GM19372 (cell line): ENCODE measurements around the gene PSG4.
"Not testable (repeated sequence)": the region's sequence is repeated elsewhere in the genome, so short reads cannot be mapped to it uniquely, and the experiment has no call there.

ENCODE experiments used
- ATAC-seq: cut with Tn5 transposase; IDR thresholded peaks from one replicate; pipeline ENCODE4 v1.9.1; 2021; ENCODE audit warnings: mild to moderate bottlenecking, low read depth, moderate library complexity; ENCODE audit not compliant: unreplicated experiment

PSG4 gene

GRCh38 chr19:43205471-43206105, at the start of gene PSG4:
TSS of gene PSG4 (minus strand) at chr19:43205638. CDS start at chr19:43205536, 102 bp downstream.
- ATAC-seq = not testable (repeated sequence)

- ATAC-seq = not testable (repeated sequence)
Measured at GRCh38 chr19:43251428-43251827, 46.0 kb upstream of the PSG4 start.

DNA sequence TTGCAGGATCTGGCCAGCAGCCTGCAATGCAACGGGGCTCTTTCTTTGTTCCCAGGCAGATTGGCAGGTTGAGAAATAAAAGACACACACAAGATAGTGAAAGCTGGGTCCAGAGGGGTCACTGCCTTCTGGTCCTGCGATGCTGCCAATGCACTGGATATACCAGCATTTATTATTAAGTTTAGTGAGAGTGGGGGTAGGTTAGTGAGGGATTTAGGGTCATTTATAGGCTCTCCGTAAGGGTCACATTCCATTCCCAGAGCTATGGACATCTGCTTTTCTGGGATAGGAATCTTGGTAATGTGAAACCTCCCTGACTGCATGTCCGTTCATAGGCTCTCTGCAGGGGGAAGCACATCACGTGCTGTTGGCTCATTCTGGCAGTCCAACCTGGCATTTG, 44.9 kb upstream of the PSG4 start:
- not testable (repeated sequence) for ATAC-seq

DNA sequence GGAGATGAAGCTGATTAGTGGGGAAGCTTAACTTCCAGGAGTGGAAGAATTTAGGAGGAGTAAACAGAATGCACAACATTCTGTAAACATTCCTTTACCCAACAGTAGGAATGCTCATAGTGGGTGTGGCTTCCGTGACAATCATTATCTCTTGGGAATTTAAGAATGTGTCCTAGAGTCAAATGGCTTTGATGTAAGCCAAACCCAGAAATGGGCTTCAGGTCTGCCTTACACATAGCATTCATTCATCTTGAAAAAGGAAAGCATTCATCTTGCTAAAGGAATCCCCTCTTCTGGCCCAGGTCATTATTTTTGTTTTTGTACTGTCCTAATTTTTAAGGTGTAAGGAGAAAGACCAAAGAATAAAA, 43.2 kb upstream of the PSG4 start:
- ATAC-seq = not testable (repeated sequence)

DNA sequence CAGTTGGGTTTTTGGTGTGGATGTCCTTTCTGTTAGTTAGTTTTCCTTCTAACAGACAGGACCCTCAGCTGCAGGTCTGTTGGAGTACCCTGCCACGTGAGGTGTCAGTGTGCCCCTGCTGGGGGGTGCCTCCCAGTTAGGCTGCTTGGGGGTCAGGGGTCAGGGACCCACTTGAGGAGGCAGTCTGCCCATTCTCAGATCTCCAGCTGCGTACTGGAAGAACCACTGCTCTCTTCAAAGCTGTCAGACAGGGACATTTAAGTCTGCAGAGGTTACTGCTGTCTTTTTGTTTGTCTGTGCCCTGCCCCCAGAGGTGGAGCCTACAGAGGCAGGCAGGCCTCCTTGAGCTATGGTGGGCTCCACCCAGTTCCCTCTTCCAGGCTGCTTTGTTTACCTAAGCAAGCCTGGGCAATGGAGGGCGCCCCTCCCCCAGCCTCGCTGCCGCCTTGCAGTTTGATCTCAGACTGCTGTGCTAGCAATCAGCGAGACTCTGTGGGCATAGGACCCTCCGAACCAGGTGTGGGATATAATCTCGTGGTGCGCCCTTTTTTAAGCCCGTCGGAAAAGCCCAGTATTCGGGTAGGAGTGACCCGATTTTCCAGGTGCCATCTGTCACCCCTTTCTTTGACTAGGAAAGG, 41.9 kb upstream of the PSG4 start:
- not testable (repeated sequence) for ATAC-seq

GRCh38 chr19:43245848-43246247, 40.4 kb upstream of the PSG4 start:
- not testable (repeated sequence) for ATAC-seq

DNA sequence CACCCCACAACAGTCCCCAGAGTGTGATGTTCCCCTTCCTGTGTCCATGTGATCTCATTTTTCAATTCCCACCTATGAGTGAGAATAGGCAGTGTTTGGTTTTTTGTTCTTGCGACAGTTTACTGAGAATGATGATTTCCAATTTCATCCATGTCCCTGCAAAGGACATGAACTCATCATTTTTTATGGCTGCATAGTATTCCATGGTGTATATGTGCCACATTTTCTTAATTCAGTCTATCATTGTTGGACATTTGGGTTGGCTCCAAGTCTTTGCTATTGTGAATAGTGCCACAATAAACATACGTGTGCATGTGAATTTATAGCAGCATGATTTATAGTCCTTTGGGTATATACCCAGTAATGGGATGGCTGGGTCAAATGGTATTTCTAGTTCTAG, 36.8 kb upstream of the PSG4 start:
- not testable (repeated sequence) for ATAC-seq

GRCh38 chr19:43238213-43238612, 32.8 kb upstream of the PSG4 start:
- not testable (repeated sequence) for ATAC-seq

DNA sequence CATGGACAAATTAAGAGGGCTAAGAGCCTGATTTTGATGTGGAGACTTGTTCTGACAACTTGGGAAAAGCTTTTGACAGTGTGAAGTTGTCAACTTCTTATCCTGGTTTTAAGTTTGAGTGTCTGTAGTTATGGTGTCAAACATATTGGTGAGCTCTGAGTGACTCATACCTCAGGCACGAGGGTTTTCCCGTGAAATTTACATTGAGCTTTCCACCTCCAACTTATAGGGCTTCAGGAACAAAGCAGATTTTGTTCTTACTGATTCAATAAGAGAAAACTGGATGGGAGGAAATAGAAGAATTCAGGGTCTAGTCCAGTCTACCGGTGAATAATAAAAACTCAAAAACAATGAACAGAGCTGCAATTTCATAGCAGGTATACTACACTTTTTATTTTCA, 30.2 kb upstream of the PSG4 start:
- not testable (repeated sequence) for ATAC-seq

- no peak for ATAC-seq
Measured at GRCh38 chr19:43229315-43229714, 23.9 kb upstream of the PSG4 start.

GRCh38 chr19:43228730-43229129, 23.3 kb upstream of the PSG4 start:
- ATAC-seq = not testable (repeated sequence)

DNA sequence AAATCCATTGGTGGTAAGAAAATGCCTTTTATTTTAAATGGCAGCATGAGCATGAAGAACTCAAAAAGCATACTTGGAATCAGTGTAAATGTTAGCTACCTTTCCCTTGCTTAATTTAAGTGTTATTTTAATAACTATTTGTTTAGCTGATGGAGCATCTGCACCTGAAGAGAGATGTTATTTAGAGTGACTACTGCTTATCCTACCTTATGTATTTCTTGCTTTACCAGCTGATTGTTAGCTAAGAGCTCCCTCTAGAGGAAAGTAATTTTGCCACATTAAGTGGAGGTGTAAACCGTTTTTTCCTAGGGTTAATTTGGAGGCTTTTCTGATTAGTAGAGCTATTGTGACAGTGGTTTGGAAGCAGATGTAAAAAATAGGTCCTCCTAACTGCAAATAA, 21.5 kb upstream of the PSG4 start:
- not testable (repeated sequence) for ATAC-seq

DNA sequence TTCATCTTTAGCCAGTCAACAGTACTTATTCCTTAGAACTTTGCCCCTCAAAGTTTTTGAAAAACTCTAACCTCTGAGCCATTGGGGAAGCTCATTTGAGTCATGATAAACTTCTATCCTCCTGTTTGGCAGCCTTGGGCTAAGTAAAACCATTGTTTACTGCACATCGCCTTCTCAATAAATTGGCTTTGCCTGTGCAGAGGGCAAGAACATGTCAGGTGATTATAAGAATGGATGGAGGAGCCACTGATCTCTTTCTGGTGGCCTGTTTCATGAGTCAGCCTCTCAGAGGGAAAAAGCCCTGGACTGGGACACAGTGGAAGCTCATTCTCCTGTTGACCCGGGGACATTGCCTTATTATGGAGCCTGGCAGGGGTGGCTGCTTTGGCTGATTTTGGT, 19.4 kb upstream of the PSG4 start:
- no peak for ATAC-seq

- not testable (repeated sequence) for ATAC-seq
Measured at GRCh38 chr19:43224201-43224854, 18.9 kb upstream of the PSG4 start.

- not testable (repeated sequence) for ATAC-seq
Measured at GRCh38 chr19:43221891-43222290, 16.5 kb upstream of the PSG4 start.

GRCh38 chr19:43219136-43219535, 13.7 kb upstream of the PSG4 start:
- ATAC-seq = not testable (repeated sequence)

DNA sequence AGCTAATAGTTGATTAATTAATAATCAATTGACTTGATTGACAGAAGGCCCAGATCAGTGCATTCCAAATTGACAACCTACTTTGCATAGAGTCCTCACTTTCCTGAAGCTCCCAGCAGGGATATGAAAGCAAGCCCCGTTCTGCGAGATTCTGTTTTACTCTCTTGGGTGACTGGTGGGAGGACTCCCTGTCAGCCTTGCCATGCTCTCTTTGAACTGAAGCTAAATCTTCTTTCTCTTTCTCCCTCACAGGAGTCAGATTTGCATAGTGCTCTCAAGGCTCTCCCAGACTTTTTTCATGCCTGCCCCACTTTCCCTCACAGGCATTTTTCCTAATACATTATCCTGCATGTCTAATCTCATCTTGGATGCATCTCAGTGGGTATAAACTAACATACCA, 10.4 kb upstream of the PSG4 start:
- not testable (repeated sequence) for ATAC-seq

- ATAC-seq = no peak
Measured at GRCh38 chr19:43207991-43208390, 2.6 kb upstream of the PSG4 start.

DNA sequence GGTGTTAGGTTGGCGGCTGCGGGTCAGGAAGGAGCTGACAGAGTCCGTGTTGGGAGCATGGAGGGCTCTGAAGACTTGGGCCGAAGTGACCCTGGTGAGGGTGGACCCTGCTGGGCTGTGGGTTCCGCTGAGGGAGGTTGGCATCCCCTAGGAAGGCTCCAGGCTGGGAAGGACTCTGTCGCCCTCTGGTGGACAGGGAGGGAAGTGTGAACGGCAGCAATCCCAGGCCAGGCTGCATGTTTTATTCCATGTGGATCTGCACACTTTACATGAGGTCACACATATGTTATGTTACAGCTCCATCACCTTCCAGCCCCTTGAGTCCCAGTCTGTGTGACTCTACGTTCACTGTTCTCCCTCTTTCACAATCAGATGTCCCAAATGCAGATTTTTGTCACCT, 1.7 kb upstream of the PSG4 start:
- not testable (repeated sequence) for ATAC-seq

GRCh38 chr19:43203611-43204010, 1.8 kb downstream of the PSG4 start:
- ATAC-seq = not testable (repeated sequence)

DNA sequence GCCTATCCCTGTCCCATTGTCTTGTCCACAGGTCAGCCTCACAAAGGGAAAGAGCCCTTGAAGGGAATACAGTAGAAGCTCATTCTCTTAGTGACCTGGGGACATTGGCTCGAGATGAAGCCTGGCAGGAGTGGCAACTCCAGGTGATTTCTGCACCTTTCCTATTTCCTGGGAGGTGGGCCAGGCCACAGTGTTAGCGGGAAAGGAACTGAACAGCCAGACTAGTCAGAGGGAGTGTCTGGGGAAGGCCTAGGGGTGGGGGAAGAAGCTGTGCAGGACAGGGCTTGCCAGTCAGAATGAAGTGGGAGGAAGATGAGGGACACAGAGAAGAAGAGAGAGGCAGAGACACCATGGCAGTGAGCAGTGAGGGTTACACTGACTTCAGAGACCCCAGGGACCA, 3.5 kb downstream of the PSG4 start:
- not testable (repeated sequence) for ATAC-seq
